Activated naive CD4-positive, alpha-beta T cell treated with anti-CD3 and anti-CD28 coated beads, Interleukin-2, amount 50 U/mL, for 24 hours (primary cell): ENCODE data around the gene ERAS.
"Not testable (repeated sequence)": the region's sequence is repeated elsewhere in the genome, so short reads cannot be mapped to it uniquely, and the experiment has no call there.

Source experiments
- H3K27ac Mint-ChIP-seq: one replicate; pipeline ENCODE4 v1.8.0; 2021; ENCODE audit warnings: mild to moderate bottlenecking, mixed read lengths
- H3K27me3 Mint-ChIP-seq: one replicate; pipeline ENCODE4 v1.8.0; 2021; ENCODE audit warnings: mixed read lengths
- H3K36me3 Mint-ChIP-seq: one replicate; pipeline ENCODE4 v1.8.0; 2021; ENCODE audit warnings: mixed read lengths
- H3K4me1 Mint-ChIP-seq: one replicate; pipeline ENCODE4 v1.8.0; 2021; ENCODE audit warnings: mixed read lengths
- H3K4me3 Mint-ChIP-seq: one replicate; pipeline ENCODE4 v1.8.0; 2021; ENCODE audit warnings: mild to moderate bottlenecking, mixed read lengths
- H3K9me3 Mint-ChIP-seq: one replicate; pipeline ENCODE4 v1.8.0; 2021; ENCODE audit warnings: mixed read lengths

The ERAS gene

GRCh38 chrX:48839686-48840085 is 13.4 kb downstream of the ERAS start:
- H3K36me3 Mint-ChIP-seq, result no peaks in the 10 kb centered on the region
- peaks cover 3% of the 10 kb centered on the region for H3K27me3 Mint-ChIP-seq
- no peak overlapping the region for H3K4me3 Mint-ChIP-seq
- H3K9me3 Mint-ChIP-seq, result no peaks in the 10 kb centered on the region
- H3K27ac Mint-ChIP-seq, result no peak overlapping the region
- H3K4me1 Mint-ChIP-seq, result peaks cover 11% of the 10 kb centered on the region

GRCh38 chrX:48848847-48849246 is 22.5 kb downstream of the ERAS start:
- H3K36me3 Mint-ChIP-seq, result no peaks in the 10 kb centered on the region
- H3K27ac Mint-ChIP-seq, result no peak overlapping the region

DNA sequence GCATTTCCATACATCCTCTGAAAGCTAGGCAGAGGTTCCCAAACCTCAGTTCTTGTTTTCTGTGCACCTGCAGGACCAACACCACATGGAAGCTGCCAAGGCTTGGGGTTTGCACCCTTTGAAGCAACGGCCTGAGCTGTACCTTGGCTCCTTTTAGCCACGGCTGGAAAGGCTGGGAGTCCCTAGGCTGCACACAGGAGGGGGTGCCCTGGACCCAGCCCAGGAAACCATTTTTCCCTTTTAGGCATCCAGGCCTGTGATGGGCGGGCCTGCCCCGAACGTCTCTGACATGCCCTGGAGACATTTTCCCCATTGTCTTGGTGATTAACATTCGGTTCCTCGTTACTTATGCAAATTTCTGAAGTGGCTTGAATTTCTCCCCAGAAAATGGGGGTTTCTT is 26.5 kb downstream of the ERAS start:
- Mint-ChIP-seq H3K9me3 (no peaks in the 10 kb centered on the region), H3K4me1 (peaks cover 14% of the 10 kb centered on the region), H3K36me3 (no peaks in the 10 kb centered on the region), H3K27me3 (peaks cover 1% of the 10 kb centered on the region), H3K27ac (no peak overlapping the region), H3K4me3 (no peak overlapping the region)

More at GRCh38 chrX:48848847-48849246, 22.5 kb downstream of the ERAS start:
- Mint-ChIP-seq H3K4me3 (no peak overlapping the region), H3K27me3 (no peaks in the 10 kb centered on the region), H3K9me3 (no peaks in the 10 kb centered on the region), H3K4me1 (peaks cover 7% of the 10 kb centered on the region)

- not testable (repeated sequence) for H3K36me3 Mint-ChIP-seq, H3K4me3 Mint-ChIP-seq, H3K27me3 Mint-ChIP-seq, H3K27ac Mint-ChIP-seq, H3K9me3 Mint-ChIP-seq
- H3K4me1 Mint-ChIP-seq, result peaks cover 14% of the 10 kb centered on the region
Measured at GRCh38 chrX:48853494-48853893, 27.2 kb downstream of the ERAS start.

DNA sequence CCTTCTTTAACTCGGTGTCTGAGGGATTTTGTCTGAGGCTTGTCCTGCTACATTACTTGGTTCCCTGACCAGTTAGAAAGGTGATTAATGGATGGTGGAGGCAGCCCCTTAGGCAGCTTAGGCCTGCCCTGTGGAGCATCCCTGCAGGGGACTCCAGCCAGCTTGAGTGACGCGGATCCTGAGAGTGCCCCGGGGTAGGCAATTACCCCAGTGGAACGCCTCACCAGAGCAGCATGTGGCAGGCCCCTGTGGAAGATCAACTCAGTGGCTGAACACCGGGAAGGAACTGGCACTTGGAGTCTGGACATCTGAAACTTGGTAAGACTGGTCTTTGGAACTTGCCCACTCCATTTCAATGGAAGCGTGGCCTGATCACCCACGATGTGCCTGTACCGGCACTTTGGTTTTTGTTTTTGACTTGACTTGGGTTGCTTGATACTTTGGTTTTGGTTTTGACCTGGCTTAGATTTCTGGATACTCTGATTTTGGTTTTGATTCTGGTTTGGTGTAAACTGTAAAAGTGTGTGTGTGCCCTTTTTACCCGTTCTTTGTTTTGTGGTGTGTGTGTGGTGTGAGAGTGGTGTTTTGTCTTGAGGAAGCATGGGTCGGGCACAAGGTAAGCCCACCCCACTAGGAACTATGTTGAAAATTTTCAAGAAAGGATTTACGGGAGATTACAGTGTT is 27.9 kb downstream of the ERAS start:
- H3K4me3 Mint-ChIP-seq, H3K9me3 Mint-ChIP-seq, H3K27me3 Mint-ChIP-seq, H3K36me3 Mint-ChIP-seq, H3K27ac Mint-ChIP-seq, H3K4me1 Mint-ChIP-seq: not testable (repeated sequence)

DNA sequence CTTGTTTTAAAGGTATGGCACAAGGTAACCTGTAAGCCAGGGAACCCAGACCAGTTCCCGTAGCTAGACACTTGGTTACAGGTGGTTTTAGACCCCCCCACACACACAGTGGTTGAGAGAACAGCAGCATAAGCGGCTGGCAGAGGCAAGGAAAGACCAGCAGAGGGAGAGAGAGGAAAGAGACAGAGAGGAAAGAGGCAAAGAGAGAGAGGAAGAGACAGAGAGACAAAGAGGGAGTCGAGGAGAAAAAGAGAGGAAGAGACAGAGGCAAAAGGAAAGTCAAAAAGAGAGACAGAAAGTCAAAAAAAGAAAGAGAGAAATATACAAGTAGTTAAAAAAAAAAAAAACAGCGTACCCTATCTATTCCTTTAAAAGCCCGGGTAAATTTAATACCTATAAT is 28.6 kb downstream of the ERAS start:
- H3K4me3 Mint-ChIP-seq, result no peak overlapping the region
- H3K4me1 Mint-ChIP-seq, result peaks cover 7% of the 10 kb centered on the region
- H3K27ac Mint-ChIP-seq, result peak overlapping the region; percentile 83
- no peaks in the 10 kb centered on the region for H3K36me3 Mint-ChIP-seq
- H3K27me3 Mint-ChIP-seq, result peaks cover 1% of the 10 kb centered on the region
- H3K9me3 Mint-ChIP-seq, result no peaks in the 10 kb centered on the region

GRCh38 chrX:48864210-48864609 is 37.9 kb downstream of the ERAS start:
- Mint-ChIP-seq H3K4me3 (no peak overlapping the region), H3K27me3 (no peaks in the 10 kb centered on the region), H3K27ac (no peak overlapping the region), H3K36me3 (no peaks in the 10 kb centered on the region), H3K9me3 (no peaks in the 10 kb centered on the region), H3K4me1 (no peaks in the 10 kb centered on the region)

DNA sequence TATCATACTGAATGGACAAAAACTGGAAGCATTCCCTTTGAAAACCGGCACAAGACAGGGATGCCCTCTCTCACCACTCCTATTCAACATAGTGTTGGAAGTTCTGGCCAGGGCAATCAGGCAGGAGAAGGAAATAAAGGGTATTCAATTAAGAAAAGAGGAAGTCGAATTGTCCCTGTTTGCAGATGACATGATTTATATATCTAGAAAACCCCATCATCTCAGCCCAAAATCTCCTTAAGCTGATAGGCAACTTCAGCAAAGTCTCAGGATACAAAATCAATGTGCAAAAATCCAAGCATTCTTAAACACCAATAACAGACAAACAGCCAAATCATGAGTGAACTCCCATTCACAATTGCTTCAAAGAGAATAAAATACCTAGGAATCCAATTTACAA is 45.7 kb downstream of the ERAS start:
- not testable (repeated sequence) for H3K27me3 Mint-ChIP-seq, H3K4me3 Mint-ChIP-seq, H3K27ac Mint-ChIP-seq, H3K36me3 Mint-ChIP-seq, H3K4me1 Mint-ChIP-seq, H3K9me3 Mint-ChIP-seq

- not testable (repeated sequence) for H3K4me3 Mint-ChIP-seq
Measured at GRCh38 chrX:48876944-48877343, 50.6 kb downstream of the ERAS start.

More at GRCh38 chrX:48876944-48877343, 50.6 kb downstream of the ERAS start:
- H3K9me3 Mint-ChIP-seq, H3K36me3 Mint-ChIP-seq, H3K27ac Mint-ChIP-seq, H3K4me1 Mint-ChIP-seq, H3K27me3 Mint-ChIP-seq: not testable (repeated sequence)
